Progenitor cell of endocrine pancreas (in vitro differentiated cells): ENCODE measurements around the gene KLRD1. TPM values are rescaled to one million over a fixed set of nuclear protein-coding genes. Genes with fewer than 3 reads are reported as not detected.
"Not testable (repeated sequence)": the region's sequence is repeated elsewhere in the genome, so short reads cannot be mapped to it uniquely, and the experiment has no call there.

Experiments used
- DNase-seq: peaks from one replicate; pipeline ENCODE4 v3.0.0; 2021; ENCODE audit warnings: low spot score; ENCODE audit not compliant: unreplicated experiment
- H3K27ac Mint-ChIP-seq: 2 replicates; pipeline ENCODE4 v1.8.0; 2021; ENCODE audit warnings: mild to moderate bottlenecking, moderate library complexity, mixed read lengths
- H3K27me3 Mint-ChIP-seq: 2 replicates; pipeline ENCODE4 v1.8.0; 2021; ENCODE audit warnings: mixed read lengths
- H3K36me3 Mint-ChIP-seq: 2 replicates; pipeline ENCODE4 v1.8.0; 2022; ENCODE audit warnings: mixed read lengths; ENCODE audit not compliant: insufficient read depth
- H3K4me1 Mint-ChIP-seq: 2 replicates; pipeline ENCODE4 v1.8.0; 2021; ENCODE audit warnings: low read depth, mixed read lengths
- H3K4me3 Mint-ChIP-seq: 2 replicates; pipeline ENCODE4 v1.8.0; 2021; ENCODE audit warnings: low read depth, mild to moderate bottlenecking, moderate library complexity, mixed read lengths
- H3K9me3 Mint-ChIP-seq: 2 replicates; pipeline ENCODE4 v1.8.0; 2021; ENCODE audit warnings: low read depth, mixed read lengths
- CTCF ChIP-seq: fragments of 200-600 bp; sonication (generic); IDR thresholded peaks from one replicate; pipeline ENCODE4 v1.5.0; 2021; ENCODE audit warnings: antibody characterized with exemption, mild to moderate bottlenecking; ENCODE audit not compliant: unreplicated experiment
- total RNA-seq: library from RNA; stranded (reverse); gene quantifications from 2 replicates; pipeline ENCODE4 v1.2.1, GENCODE V29; 2021

Gene KLRD1
- total RNA-seq, 1 donor from 2014 or later, result 0.48 TPM

GRCh38 chr12:10339053-10339840, 31.6 kb downstream of the KLRD1 start:
- Mint-ChIP-seq H3K27ac (no peak overlapping the region), H3K9me3 (peaks cover 11% of the 10 kb centered on the region)

GRCh38 chr12:10340946-10341345, 33.3 kb downstream of the KLRD1 start:
- H3K4me3 Mint-ChIP-seq, DNase-seq, H3K27me3 Mint-ChIP-seq, H3K27ac Mint-ChIP-seq, H3K36me3 Mint-ChIP-seq, H3K4me1 Mint-ChIP-seq: not testable (repeated sequence)
- peaks cover 11% of the 10 kb centered on the region for H3K9me3 Mint-ChIP-seq

More at GRCh38 chr12:10339053-10339840, 31.6 kb downstream of the KLRD1 start:
- Mint-ChIP-seq H3K4me3 (no peak overlapping the region), H3K36me3 (peaks cover 2% of the 10 kb centered on the region), H3K4me1 (peaks cover 4% of the 10 kb centered on the region), H3K27me3 (peaks cover 7% of the 10 kb centered on the region)
- no peak for TF ChIP-seq CTCF
- no peak for DNase-seq

GRCh38 chr12:10341892-10342509, 34.3 kb downstream of the KLRD1 start:
- no peak overlapping the region for H3K4me3 Mint-ChIP-seq
- H3K27ac Mint-ChIP-seq, result no peak overlapping the region
- peaks cover 14% of the 10 kb centered on the region for H3K9me3 Mint-ChIP-seq
- no peak for DNase-seq
- no peak for TF ChIP-seq CTCF
- H3K27me3 Mint-ChIP-seq, result peaks cover 7% of the 10 kb centered on the region
- no peaks in the 10 kb centered on the region for H3K4me1 Mint-ChIP-seq
- H3K36me3 Mint-ChIP-seq, result peaks cover 2% of the 10 kb centered on the region

- not testable (repeated sequence) for DNase-seq, H3K27ac Mint-ChIP-seq, H3K27me3 Mint-ChIP-seq, H3K4me1 Mint-ChIP-seq, H3K4me3 Mint-ChIP-seq
- peaks cover 39% of the 10 kb centered on the region for H3K9me3 Mint-ChIP-seq
- H3K36me3 Mint-ChIP-seq, result peaks cover 10% of the 10 kb centered on the region
These were observed 43.8 kb downstream of the KLRD1 start for GRCh38 chr12:10351457-10351856.

GRCh38 chr12:10354071-10354470, 46.4 kb downstream of the KLRD1 start:
- TF ChIP-seq CTCF, result no peak
- no peak for DNase-seq
- no peak overlapping the region for H3K4me3 Mint-ChIP-seq
- peaks cover 14% of the 10 kb centered on the region for H3K4me1 Mint-ChIP-seq
- peaks cover 11% of the 10 kb centered on the region for H3K36me3 Mint-ChIP-seq
- H3K27ac Mint-ChIP-seq, result peak overlapping the region; percentile 38
- peaks cover 31% of the 10 kb centered on the region for H3K9me3 Mint-ChIP-seq
- H3K27me3 Mint-ChIP-seq, result no peaks in the 10 kb centered on the region

GRCh38 chr12:10354502-10354901, 46.8 kb downstream of the KLRD1 start:
- Mint-ChIP-seq H3K4me1 (peaks cover 18% of the 10 kb centered on the region), H3K27me3 (no peaks in the 10 kb centered on the region), H3K4me3 (no peak overlapping the region), H3K27ac (peak overlapping the region; percentile 25), H3K36me3 (peaks cover 11% of the 10 kb centered on the region), H3K9me3 (peaks cover 31% of the 10 kb centered on the region)
- TF ChIP-seq CTCF, result no peak
- no peak for DNase-seq
